K562 (cell line): ENCODE results near the gene PARD6B. TPM values are rescaled to one million over a fixed set of nuclear protein-coding genes. Genes with fewer than 3 reads are reported as not detected.

Experiments
- ATAC-seq: fragments of 200-7000 bp; cut with Tn5 transposase; 3 replicates; pipeline ENCODE4 v1.9.1; 2020; ENCODE audit warnings: moderate library complexity
- BruUV-seq: library from RNA; stranded (reverse); fragments of 400-500 nt; replicated peaks from 2 replicates; lab custom pipeline; 2021; lab: Mats Ljungman, UMichigan
- CTCF ChIA-PET: fragments of 300-600 bp; formaldehyde crosslinking; extraction: SDS; loops from one replicate; lab custom pipeline; 2021; ENCODE audit warnings: low intra/inter-chr PET ratio; lab: Yijun Ruan, JAX
- POLR2A ChIA-PET: fragments of 300-600, 350-650 bp; sonication (Branson Sonifier 250); formaldehyde crosslinking; extraction: SDS; loops from one replicate; lab custom pipeline; 2021; ENCODE audit warnings: antibody characterized with exemption, inconsistent platforms; lab: Yijun Ruan, JAX
- DNase-seq, 4 experiments: peaks; one replicate each; pipeline versions ENCODE4 v3.0.0 to v3.0.0-alpha.2; 2011 to 2018; ENCODE audit warnings: low spot score in 3 of 4, mixed read lengths in 3 of 4; ENCODE audit errors: extremely low read depth in 1 of 4
- FAIRE-seq: peaks from 2 replicates; lab custom pipeline; 2011; peaks lifted over from hg19 to GRCh38; lab: Jason Lieb, UNC
- H2AFZ ChIP-seq: 2 replicates; pipeline ENCODE4 v1.6.0; 2011; ENCODE audit warnings: low read depth, low read length, control low read depth, inconsistent platforms
- H3K27ac ChIP-seq: fragments of 200-600 bp; 3 replicates; pipeline ENCODE4 v1.8.0; 2011; ENCODE audit warnings: low read depth, mild to moderate bottlenecking, control low read depth, inconsistent platforms, low read length, moderate library complexity, mixed read lengths; ENCODE audit errors: extremely low read depth
- H3K27me3 ChIP-seq, 2 experiments: fragments of 300-600 bp in 1 of 2; 2 replicates in 1 of 2; 3 replicates in 1 of 2; pipeline versions ENCODE4 v1.6.0 to v1.8.0; 2011; ENCODE audit warnings: inconsistent platforms in 2 of 2, low read length in 2 of 2, mild to moderate bottlenecking in 1 of 2, mixed read lengths in 1 of 2, moderate library complexity in 1 of 2; ENCODE audit not compliant: control insufficient read depth in 2 of 2, insufficient read depth in 2 of 2
- H3K36me3 ChIP-seq: fragments of 300-600 bp; 3 replicates; pipeline ENCODE4 v1.8.0; 2011; ENCODE audit warnings: mild to moderate bottlenecking, low read length, inconsistent platforms; ENCODE audit not compliant: control insufficient read depth, insufficient read depth
- H3K4me1 ChIP-seq, 2 experiments: fragments of 200-600 bp in 1 of 2; replicated peaks in 1 of 2; 2 replicates in 1 of 2; 3 replicates in 1 of 2; pipeline versions ENCODE4 v1.5.1 to v1.8.0; 2011; ENCODE audit warnings: inconsistent platforms in 2 of 2, low read length in 2 of 2, mild to moderate bottlenecking in 1 of 2, mixed read lengths in 1 of 2, moderate library complexity in 1 of 2; ENCODE audit not compliant: control insufficient read depth in 2 of 2, insufficient read depth in 2 of 2
- H3K4me2 ChIP-seq: 2 replicates; pipeline ENCODE4 v1.6.1; 2011; ENCODE audit warnings: low read length, control low read depth, inconsistent platforms, mixed read lengths; ENCODE audit not compliant: insufficient read depth
- H3K4me3 ChIP-seq: fragments of 200-600 bp; sonication (generic), shearing (Covaris generic); 2 replicates; pipeline ENCODE4 v1.5.1; 2016; ENCODE audit warnings: control low read depth, inconsistent platforms
- H3K79me2 ChIP-seq: fragments of 200-600 bp; 3 replicates; pipeline ENCODE4 v1.8.0; 2011; ENCODE audit warnings: low read length, inconsistent platforms; ENCODE audit not compliant: control insufficient read depth, insufficient read depth
- H3K9ac ChIP-seq, 2 experiments: 2 replicates each; pipeline versions ENCODE4 v1.6.0 to v1.6.1; 2011; ENCODE audit warnings: low read depth in 2 of 2, low read length in 2 of 2, control low read depth in 1 of 2, inconsistent platforms in 1 of 2, mild to moderate bottlenecking in 1 of 2, mixed read lengths in 1 of 2; ENCODE audit not compliant: insufficient read depth in 1 of 2
- H3K9me1 ChIP-seq: one replicate; pipeline ENCODE4 v1.6.0; 2011; ENCODE audit warnings: inconsistent platforms, mild to moderate bottlenecking, low read length, moderate library complexity; ENCODE audit not compliant: control insufficient read depth, insufficient read depth
- H3K9me3 ChIP-seq: replicated peaks from 2 replicates; pipeline ENCODE4 v1.5.1; 2011; ENCODE audit warnings: low read depth, low read length, inconsistent platforms; ENCODE audit not compliant: control insufficient read depth, insufficient read depth
- H4K20me1 ChIP-seq: replicated peaks from 2 replicates; pipeline ENCODE4 v1.6.1; 2011; ENCODE audit warnings: low read length, inconsistent platforms, mixed read lengths; ENCODE audit not compliant: control insufficient read depth, insufficient read depth
- CHCHD3 ChIP-seq: fragments of 250-450 bp; sonication (Bioruptor Pico); IDR thresholded peaks from 2 replicates; pipeline ENCODE4 v2.1.2; 2022; ENCODE audit warnings: mild to moderate bottlenecking
- SNIP1 ChIP-seq: fragments of 450-650 bp; IDR thresholded peaks from 2 replicates; pipeline ENCODE4 v1.7.1; 2017; ENCODE audit warnings: low read depth, mild to moderate bottlenecking
- ZNF121 ChIP-seq: sonication (generic); formaldehyde crosslinking; conservative IDR thresholded peaks from 2 replicates; pipeline ENCODE4 v1.8.0; 2022; ENCODE audit warnings: missing genetic modification reagents
- WGBS: fragments of 100-300 bp; shearing (Covaris generic); methylation state at CpG from one replicate; pipeline ENCODE4 v1.1.6; 2016; ENCODE audit warnings: low coverage, mixed read lengths; ENCODE audit not compliant: insufficient coverage; ENCODE audit errors: missing lambda C conversion rate; 5-methylcytosine and 5-hydroxymethylcytosine counted together
- in situ Hi-C: fragments of 300-500 bp; cut with MboI; formaldehyde crosslinking; loops from 4 replicates; pipeline ENCODE4 v1.15.0; 2018; ENCODE audit warnings: inconsistent platforms, mixed read lengths
- intact Hi-C: fragments of 100-400 bp; cut with micrococcal nuclease; formaldehyde crosslinking; loops from 2 replicates; pipeline ENCODE4 v1.14.2; 2022
- polyA plus RNA-seq, 8 experiments: library from polyadenylated mRNA; depleted of rRNA in 4 of 8; stranded (reverse) in 5 of 8; unstranded in 3 of 8; fragments of >200 nt; fragmentation: Nextera tagmentation in 2 of 8; fragmentation: Illumina TruSeq in 1 of 8; extraction: Ambion mirVana in 2 of 8; extraction: Trizol in 1 of 8; gene quantifications; 2 replicates each; pipeline versions ENCODE4 v1.2.1 to v1.2.3, GENCODE V29; 2011 to 2014; ENCODE audit warnings: inconsistent platforms in 1 of 8, missing spikeins in 1 of 8
- total RNA-seq, 7 experiments: library from RNA; depleted of rRNA in 6 of 7; stranded (reverse); fragments of >200 nt in 6 of 7; fragmentation: Illumina TruSeq in 2 of 7; extraction: Trizol in 2 of 7; gene quantifications; 2 replicates each; pipeline versions ENCODE4 v1.2.1 to v1.2.3, GENCODE V29; 2011 to 2021; ENCODE audit warnings: low replicate concordance in 1 of 7
- TF ChIP-seq, protein P1 (sequence below), 3 experiments: fragments of 200-800 bp in 1 of 3; fragments of 250-450 bp in 1 of 3; fragments of 450-650 bp in 1 of 3; sonication (Bioruptor Pico) in 1 of 3; sonication (Bioruptor generic) in 1 of 3; formaldehyde crosslinking in 1 of 3; IDR thresholded peaks; 2 replicates each; pipeline versions ENCODE4 v1.6.1 to v1.8.0; 2016 to 2022; ENCODE audit warnings: mild to moderate bottlenecking in 2 of 3, missing genetic modification characterization in 2 of 3, missing compliant biosample characterization in 1 of 3, moderate library complexity in 1 of 3

PARD6B gene
- total and polyA plus RNA-seq, 9 of the 15 experiments (the other 6 are each of a cell fraction or from before 2014, with no cell fraction given) = 1.7 to 12.3 (median 5.5) TPM

DNA sequence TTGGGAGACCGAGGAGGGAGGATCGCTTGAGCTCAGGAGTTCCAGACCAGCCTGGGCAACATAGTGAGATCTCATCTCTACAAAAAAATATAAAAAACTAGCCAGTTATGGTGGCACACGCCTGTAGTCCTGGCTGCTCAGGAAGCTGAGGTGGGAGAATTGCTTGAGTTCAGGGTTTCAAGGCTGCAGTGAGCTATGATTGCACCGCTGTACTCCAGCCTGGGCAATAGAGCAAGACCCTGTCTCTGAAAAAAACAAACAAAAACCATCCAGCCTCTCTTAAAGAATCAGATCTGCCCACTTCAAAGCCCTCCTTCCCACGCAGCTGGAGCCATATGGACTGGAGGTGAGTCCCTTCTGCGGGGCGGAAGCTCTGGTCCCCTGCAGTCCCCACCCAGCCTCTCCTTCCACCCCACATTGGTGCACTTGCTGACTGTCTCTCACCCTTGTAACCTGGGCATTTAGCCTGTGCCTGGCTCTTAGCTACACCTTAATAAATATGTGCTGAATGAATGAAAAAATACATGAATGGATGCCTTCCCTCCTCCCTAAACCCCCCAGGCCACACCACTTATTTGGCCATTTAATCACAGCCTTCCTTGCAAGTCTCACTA, 7.2 kb upstream of the PARD6B start:
- ChIA-PET POLR2A (interaction anchor here (1.0 to 1.4 kb wide), 4 partner anchors 9 to 85 kb away, joined by 3 to 8 read pairs (median 4); no protein-coding TSS in a partner anchor), CTCF (no interaction called here)
- DNase-seq = no peak
- intact Hi-C loops (no loop called here), in situ Hi-C loops (no loop called here)
- WGBS = 75% methylated on average over 7 of the region's 7 CpGs
- peaks cover 29 to 47% of the 10 kb centered on the region in 2 experiments; a peak in 4 of 5 replicates for H3K4me1 ChIP-seq
- peak; percentile 3; the same call in 1 of the 3 replicates for ATAC-seq
- H3K4me2 ChIP-seq = peak overlapping the region; percentile 65
- peak overlapping the region in 1 of 2 experiments; percentile 38; a peak in 2 of 4 replicates for H3K9ac ChIP-seq
- H3K4me3 ChIP-seq = no peak overlapping the region
- H3K9me3 ChIP-seq = no peaks in the 10 kb centered on the region
- no peaks in the 10 kb centered on the region for H4K20me1 ChIP-seq
- peak overlapping the region; percentile 66 for H2AFZ ChIP-seq
- no peaks in the 10 kb centered on the region for H3K9me1 ChIP-seq
- TF ChIP-seq CHCHD3 = no peak
- no peak for TF ChIP-seq SNIP1
- TF ChIP-seq, protein P1, sequence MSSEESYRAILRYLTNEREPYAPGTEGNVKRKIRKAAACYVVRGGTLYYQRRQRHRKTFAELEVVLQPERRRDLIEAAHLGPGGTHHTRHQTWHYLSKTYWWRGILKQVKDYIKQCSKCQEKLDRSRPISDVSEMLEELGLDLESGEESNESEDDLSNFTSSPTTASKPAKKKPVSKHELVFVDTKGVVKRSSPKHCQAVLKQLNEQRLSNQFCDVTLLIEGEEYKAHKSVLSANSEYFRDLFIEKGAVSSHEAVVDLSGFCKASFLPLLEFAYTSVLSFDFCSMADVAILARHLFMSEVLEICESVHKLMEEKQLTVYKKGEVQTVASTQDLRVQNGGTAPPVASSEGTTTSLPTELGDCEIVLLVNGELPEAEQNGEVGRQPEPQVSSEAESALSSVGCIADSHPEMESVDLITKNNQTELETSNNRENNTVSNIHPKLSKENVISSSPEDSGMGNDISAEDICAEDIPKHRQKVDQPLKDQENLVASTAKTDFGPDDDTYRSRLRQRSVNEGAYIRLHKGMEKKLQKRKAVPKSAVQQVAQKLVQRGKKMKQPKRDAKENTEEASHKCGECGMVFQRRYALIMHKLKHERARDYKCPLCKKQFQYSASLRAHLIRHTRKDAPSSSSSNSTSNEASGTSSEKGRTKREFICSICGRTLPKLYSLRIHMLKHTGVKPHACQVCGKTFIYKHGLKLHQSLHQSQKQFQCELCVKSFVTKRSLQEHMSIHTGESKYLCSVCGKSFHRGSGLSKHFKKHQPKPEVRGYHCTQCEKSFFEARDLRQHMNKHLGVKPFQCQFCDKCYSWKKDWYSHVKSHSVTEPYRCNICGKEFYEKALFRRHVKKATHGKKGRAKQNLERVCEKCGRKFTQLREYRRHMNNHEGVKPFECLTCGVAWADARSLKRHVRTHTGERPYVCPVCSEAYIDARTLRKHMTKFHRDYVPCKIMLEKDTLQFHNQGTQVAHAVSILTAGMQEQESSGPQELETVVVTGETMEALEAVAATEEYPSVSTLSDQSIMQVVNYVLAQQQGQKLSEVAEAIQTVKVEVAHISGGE (CRISPR knock-in tag; IDR thresholded peaks at IDR 0.05) = 0 out of 6 replicates have a peak, but pooled peaks of 1 of the 3 experiments have one; percentile 47
- TF ChIP-seq ZNF121 (CRISPR knock-in tag) = peak; percentile 82
- FAIRE-seq = no peak
- no peaks in the 10 kb centered on the region for H3K79me2 ChIP-seq
- no TSS peak for BruUV-seq
- H3K27ac ChIP-seq = peak overlapping the region; percentile 70; the same call in 2 of the 3 replicates
- H3K27me3 ChIP-seq = no peaks in the 10 kb centered on the region
- H3K36me3 ChIP-seq = no peaks in the 10 kb centered on the region
